Measurements from ENCODE around the gene CDCP1.

Gene CDCP1

DNA sequence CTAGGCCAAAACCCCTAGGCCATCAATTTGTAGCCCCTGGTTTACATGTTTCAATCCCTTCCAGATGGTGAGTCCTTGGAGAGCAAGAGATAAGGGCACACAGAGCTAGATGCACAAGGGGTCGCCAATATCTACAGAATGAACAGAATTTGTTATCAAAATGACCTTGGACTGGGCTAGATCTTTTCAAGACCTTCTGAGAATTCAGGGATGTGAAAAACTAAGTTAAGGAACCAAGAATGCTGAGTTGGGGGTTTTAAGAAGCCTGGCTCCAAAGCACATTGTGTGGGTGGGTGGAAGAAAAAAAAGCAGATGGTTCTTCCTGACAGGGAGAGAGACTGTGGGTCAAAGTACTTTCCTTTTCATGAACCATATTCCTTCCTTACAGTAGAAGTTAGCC lies 10.2 kb downstream of the CDCP1 start:
- Histone ChIP-seq H3K27me3 (ENCODE audit: low read depth) (no peaks in the 10 kb centered on the region), H3K36me3 (replicated peaks) (no peaks in the 10 kb centered on the region), H3K4me1 (0 out of 2 replicates have a peak, but pooled peaks cover 2% of the 10 kb centered on the region), H3K4me3 (no peak overlapping the region), H3K9me3 (no peaks in the 10 kb centered on the region)
- in situ Hi-C loops (cut with MboI; ENCODE audit: low sequenced_read_pairs): no loop called here
- no peak for DNase-seq (ENCODE audit: low spot score in 2 of 2)

DNA sequence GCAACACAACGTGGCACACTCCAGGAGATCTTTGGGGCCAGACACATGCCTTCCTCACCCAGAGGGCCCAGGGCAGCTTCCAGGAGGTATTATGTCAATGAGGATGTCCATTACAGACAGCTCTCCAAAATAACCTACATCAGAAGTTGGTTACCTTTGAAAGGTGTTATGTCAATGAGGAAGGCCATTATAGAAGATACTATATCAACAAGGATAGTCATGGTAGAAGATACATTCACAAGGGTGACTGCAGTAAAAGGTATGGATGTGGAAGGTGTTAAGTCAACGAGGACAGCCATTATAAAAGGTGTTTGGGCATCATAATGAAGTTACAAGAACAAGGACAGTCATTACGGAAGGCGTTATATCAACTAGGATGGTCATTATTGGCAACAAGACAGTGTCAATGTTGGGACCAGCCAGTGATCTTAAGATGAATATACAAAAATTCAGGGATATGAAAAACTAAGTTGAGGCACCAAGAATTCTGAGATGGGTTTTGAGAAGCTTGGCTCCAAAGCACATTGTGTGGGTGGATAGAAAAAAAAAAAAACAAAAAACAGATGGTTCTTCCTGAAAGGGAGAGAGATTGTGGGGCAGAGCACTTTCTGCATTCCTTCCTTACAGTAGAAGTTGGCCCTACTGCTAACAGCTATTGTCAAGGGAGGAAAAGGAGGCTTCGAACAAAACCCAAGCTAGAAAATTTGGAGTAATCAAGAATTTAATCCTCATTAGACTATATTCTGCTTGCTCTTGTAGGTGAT lies 11.2 kb downstream of the CDCP1 start:
- H3K27me3 ChIP-seq (ENCODE audit: low read depth): no peaks in the 10 kb centered on the region
- H3K9me3 ChIP-seq: no peaks in the 10 kb centered on the region
- H3K4me1 ChIP-seq: 0 out of 2 replicates have a peak, but pooled peaks cover 2% of the 10 kb centered on the region
- no peaks in the 10 kb centered on the region for H3K36me3 ChIP-seq (replicated peaks)
- in situ Hi-C loops (cut with MboI; ENCODE audit: low sequenced_read_pairs): no loop called here
- no peak for DNase-seq (ENCODE audit: low spot score in 2 of 2)
- H3K4me3 ChIP-seq: no peak overlapping the region

GRCh38 chr3:45132568-45133211 lies 13.5 kb downstream of the CDCP1 start:
- H3K36me3 ChIP-seq (replicated peaks): no peaks in the 10 kb centered on the region
- no peaks in the 10 kb centered on the region for H3K9me3 ChIP-seq
- no peak overlapping the region for H3K4me3 ChIP-seq
- in situ Hi-C loops (cut with MboI; ENCODE audit: low sequenced_read_pairs): no loop called here
- H3K27me3 ChIP-seq (ENCODE audit: low read depth): no peaks in the 10 kb centered on the region
- no peak for DNase-seq (ENCODE audit: low spot score in 2 of 2)
- no peaks in the 10 kb centered on the region for H3K4me1 ChIP-seq

DNA sequence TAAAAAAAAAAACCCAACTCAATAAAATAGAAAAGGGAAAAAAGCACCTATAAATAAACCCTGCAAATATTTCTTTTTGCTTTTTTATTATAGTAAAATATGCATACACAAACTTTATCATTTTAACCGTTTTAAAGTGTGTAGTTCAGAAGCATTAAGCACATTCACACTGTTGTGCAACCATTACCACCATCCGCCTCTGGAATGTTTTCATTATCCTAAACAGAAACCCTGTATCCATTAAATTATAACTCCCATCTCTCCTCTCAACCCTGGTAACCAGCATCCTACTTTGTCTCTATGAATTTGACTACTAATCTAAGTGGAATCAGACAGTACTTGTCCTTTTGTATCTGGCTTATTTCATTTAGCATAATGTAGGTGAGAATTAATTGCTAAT lies 15.0 kb downstream of the CDCP1 start:
- H3K27me3 ChIP-seq (ENCODE audit: low read depth): no peaks in the 10 kb centered on the region
- H3K4me3 ChIP-seq: no peak overlapping the region
- in situ Hi-C loops (cut with MboI; ENCODE audit: low sequenced_read_pairs): no loop called here
- DNase-seq (ENCODE audit: low spot score in 2 of 2): no peak
- no peaks in the 10 kb centered on the region for H3K4me1 ChIP-seq
- no peaks in the 10 kb centered on the region for H3K9me3 ChIP-seq
- H3K36me3 ChIP-seq (replicated peaks): no peaks in the 10 kb centered on the region

DNA sequence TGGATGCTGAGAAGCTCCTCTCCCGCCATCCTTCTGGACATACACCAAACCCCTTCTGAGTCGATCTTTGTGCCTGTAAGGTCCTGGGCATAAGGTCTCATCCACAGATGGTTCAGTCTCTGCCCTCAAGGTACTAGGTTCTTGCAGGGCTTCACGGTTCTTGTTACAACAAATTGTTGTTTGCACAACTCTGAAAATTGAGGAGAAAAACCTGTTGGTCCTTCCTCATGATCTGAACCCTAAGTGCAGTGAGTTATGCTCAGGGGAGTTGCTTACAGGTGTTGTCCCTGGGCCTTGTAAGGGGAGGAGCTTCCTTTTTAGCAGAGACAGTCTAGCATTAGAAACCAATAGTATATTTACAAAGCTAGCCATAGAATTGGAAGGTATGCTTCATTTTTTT lies 15.7 kb downstream of the CDCP1 start:
- in situ Hi-C loops (cut with MboI; ENCODE audit: low sequenced_read_pairs): no loop called here
- Histone ChIP-seq H3K4me3 (no peak overlapping the region), H3K4me1 (no peaks in the 10 kb centered on the region), H3K9me3 (no peaks in the 10 kb centered on the region), H3K27me3 (ENCODE audit: low read depth) (no peaks in the 10 kb centered on the region), H3K36me3 (replicated peaks) (no peaks in the 10 kb centered on the region)
- DNase-seq (ENCODE audit: low spot score in 2 of 2): no peak

DNA sequence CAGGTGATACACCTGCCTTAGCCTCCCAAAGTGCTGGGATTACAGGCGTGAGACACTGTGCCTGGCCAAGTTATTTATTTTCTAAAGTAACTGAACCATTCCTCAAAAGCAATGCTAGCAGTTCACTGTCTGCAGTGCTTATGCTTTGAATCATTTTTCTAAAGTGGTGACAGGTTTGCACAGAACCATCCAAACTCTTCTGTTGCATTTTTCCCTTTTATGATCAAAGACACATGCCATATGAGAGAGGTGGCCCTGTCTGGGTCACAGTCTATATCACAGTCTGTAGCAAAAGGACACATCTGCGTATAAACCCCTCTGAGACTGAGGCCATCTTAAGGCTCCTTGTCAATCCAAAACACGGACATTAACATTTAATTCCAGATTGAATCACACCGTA lies 17.2 kb downstream of the CDCP1 start:
- H3K4me3 ChIP-seq: no peak overlapping the region
- no peaks in the 10 kb centered on the region for H3K27me3 ChIP-seq (ENCODE audit: low read depth)
- no peaks in the 10 kb centered on the region for H3K4me1 ChIP-seq
- no peaks in the 10 kb centered on the region for H3K9me3 ChIP-seq
- DNase-seq (ENCODE audit: low spot score in 2 of 2): no peak
- in situ Hi-C loops (cut with MboI; ENCODE audit: low sequenced_read_pairs): no loop called here
- no peaks in the 10 kb centered on the region for H3K36me3 ChIP-seq (replicated peaks)

DNA sequence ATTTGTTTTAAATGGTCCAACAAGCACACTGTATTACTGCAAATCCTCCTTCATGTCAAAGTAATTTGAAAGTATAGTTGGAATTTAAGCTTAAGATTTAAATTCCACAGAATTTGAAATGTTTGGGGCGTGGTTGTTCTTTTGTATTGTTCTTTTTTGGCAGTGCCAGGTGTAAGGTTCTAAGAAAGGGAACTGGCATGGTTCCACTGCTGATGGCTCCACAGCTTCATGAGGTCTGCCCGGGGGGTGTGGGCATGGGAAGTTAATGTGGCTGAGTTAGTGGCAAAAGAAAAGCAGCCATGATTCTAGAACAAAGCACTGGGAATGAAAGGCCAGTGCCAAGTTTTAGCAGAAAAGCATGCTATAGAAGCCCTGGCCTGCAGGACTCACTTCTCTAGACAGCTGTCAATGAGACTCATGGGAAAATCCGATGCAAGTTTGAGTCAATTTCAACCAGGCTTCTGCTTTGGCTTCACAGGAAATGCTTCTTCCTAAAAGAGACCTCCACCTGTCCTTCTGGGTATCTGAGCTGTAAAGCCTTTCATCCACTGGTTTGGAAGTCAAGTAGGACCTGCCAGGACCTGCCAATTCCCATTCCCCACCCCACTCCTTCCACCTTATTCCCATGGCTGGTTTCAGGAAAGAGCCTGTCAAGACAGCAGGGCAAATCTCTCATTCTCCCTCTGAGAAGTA lies 18.9 kb downstream of the CDCP1 start:
- H3K9me3 ChIP-seq: no peaks in the 10 kb centered on the region
- in situ Hi-C loops (cut with MboI; ENCODE audit: low sequenced_read_pairs): no loop called here
- no peaks in the 10 kb centered on the region for H3K27me3 ChIP-seq (ENCODE audit: low read depth)
- H3K4me1 ChIP-seq: no peaks in the 10 kb centered on the region
- H3K36me3 ChIP-seq (replicated peaks): no peaks in the 10 kb centered on the region
- DNase-seq (ENCODE audit: low spot score in 2 of 2): no peak
- no peak overlapping the region for H3K4me3 ChIP-seq

DNA sequence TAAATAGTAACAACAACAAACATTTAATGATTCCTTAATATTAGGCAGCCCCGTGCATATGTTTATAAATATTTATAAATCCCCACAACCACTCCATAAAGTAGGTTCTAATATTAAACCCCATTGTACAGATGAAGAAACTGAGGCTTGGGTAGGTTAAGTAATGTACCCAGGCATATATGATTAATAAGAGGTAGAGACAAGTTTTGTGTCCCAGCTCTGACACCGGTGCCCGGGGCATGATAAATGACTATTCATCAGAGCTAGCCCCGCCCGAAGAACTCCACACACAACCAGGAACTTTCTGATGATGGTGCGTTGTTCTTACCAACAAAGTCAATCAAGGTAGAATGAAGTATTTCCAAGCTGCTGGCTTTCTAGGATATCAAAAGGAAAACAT lies 19.4 kb downstream of the CDCP1 start:
- Histone ChIP-seq H3K27me3 (ENCODE audit: low read depth) (no peaks in the 10 kb centered on the region), H3K4me1 (no peaks in the 10 kb centered on the region), H3K36me3 (replicated peaks) (no peaks in the 10 kb centered on the region), H3K4me3 (no peak overlapping the region), H3K9me3 (no peaks in the 10 kb centered on the region)
- in situ Hi-C loops (cut with MboI; ENCODE audit: low sequenced_read_pairs): no loop called here
- no peak for DNase-seq (ENCODE audit: low spot score in 2 of 2)

DNA sequence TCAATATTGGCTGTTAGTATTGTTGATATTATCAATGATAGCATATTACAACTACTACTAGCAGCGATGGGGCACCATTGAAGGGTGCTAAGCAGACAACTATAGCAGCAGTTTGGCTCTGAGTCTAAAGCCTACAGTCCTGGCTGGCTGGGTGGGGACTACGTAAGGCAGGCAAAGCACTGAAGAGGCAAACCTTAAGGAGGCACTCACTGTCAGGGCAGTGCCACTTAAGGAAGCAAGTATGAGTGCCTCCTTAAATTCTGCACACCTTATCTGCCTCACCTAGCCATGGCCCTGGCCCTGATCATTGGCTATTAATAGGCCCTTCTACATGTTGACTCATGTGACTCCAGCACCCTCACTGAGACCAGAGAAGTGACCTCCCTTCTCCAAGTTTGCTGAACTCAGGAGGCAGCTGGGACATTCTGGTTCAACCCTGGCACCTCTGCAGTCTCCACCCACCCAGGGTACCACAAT lies 20.6 kb downstream of the CDCP1 start:
- no peaks in the 10 kb centered on the region for H3K4me1 ChIP-seq
- no peaks in the 10 kb centered on the region for H3K27me3 ChIP-seq (ENCODE audit: low read depth)
- H3K9me3 ChIP-seq: no peaks in the 10 kb centered on the region
- DNase-seq (ENCODE audit: low spot score in 2 of 2): no peak
- no peaks in the 10 kb centered on the region for H3K36me3 ChIP-seq (replicated peaks)
- H3K4me3 ChIP-seq: no peak overlapping the region
- in situ Hi-C loops (cut with MboI; ENCODE audit: low sequenced_read_pairs): no loop called here

GRCh38 chr3:45124956-45125355 lies 21.2 kb downstream of the CDCP1 start:
- no peaks in the 10 kb centered on the region for H3K9me3 ChIP-seq
- no peaks in the 10 kb centered on the region for H3K36me3 ChIP-seq (replicated peaks)
- H3K4me1 ChIP-seq: no peaks in the 10 kb centered on the region
- no peaks in the 10 kb centered on the region for H3K27me3 ChIP-seq (ENCODE audit: low read depth)
- in situ Hi-C loops (cut with MboI; ENCODE audit: low sequenced_read_pairs): no loop called here
- no peak overlapping the region for H3K4me3 ChIP-seq
- no peak for DNase-seq (ENCODE audit: low spot score in 2 of 2)

DNA sequence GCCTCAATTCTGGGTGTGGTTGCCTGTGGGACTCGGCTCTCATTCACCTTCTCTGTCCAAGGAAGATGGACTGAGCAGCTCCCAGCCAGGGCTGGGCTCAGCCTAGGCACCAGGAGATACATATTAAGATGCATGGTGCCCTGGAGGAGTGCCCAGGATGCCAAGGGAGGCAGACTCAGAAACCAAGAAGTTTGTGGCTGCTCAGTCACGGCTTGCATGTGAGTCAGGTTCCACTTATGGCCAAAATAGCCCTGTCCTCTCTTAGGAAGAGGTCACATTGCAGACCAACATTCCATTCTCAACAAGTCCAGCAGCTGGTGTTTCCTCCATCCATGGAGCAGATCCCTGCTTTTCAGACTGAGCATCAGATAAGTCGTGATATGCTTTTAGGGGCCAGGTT lies 21.8 kb downstream of the CDCP1 start:
- no peaks in the 10 kb centered on the region for H3K9me3 ChIP-seq
- no peaks in the 10 kb centered on the region for H3K4me1 ChIP-seq
- no peaks in the 10 kb centered on the region for H3K36me3 ChIP-seq (replicated peaks)
- H3K27me3 ChIP-seq (ENCODE audit: low read depth): no peaks in the 10 kb centered on the region
- no peak for DNase-seq (ENCODE audit: low spot score in 2 of 2)
- no peak overlapping the region for H3K4me3 ChIP-seq
- in situ Hi-C loops (cut with MboI; ENCODE audit: low sequenced_read_pairs): no loop called here

GRCh38 chr3:45123581-45124269 lies 22.5 kb downstream of the CDCP1 start:
- DNase-seq (ENCODE audit: low spot score in 2 of 2): no peak
- H3K4me3 ChIP-seq: no peak overlapping the region
- H3K9me3 ChIP-seq: no peaks in the 10 kb centered on the region
- peaks cover 5% of the 10 kb centered on the region; the same call in 1 of the 2 replicates for H3K27me3 ChIP-seq (ENCODE audit: low read depth)
- H3K4me1 ChIP-seq: no peaks in the 10 kb centered on the region
- in situ Hi-C loops (cut with MboI; ENCODE audit: low sequenced_read_pairs): no loop called here
- no peaks in the 10 kb centered on the region for H3K36me3 ChIP-seq (replicated peaks)

GRCh38 chr3:45123030-45123429 lies 23.1 kb downstream of the CDCP1 start:
- H3K36me3 ChIP-seq (replicated peaks): no peaks in the 10 kb centered on the region
- in situ Hi-C loops (cut with MboI; ENCODE audit: low sequenced_read_pairs): no loop called here
- H3K4me3 ChIP-seq: no peak overlapping the region
- no peaks in the 10 kb centered on the region for H3K9me3 ChIP-seq
- H3K4me1 ChIP-seq: no peaks in the 10 kb centered on the region
- no peak for DNase-seq (ENCODE audit: low spot score in 2 of 2)
- peaks cover 12% of the 10 kb centered on the region for H3K27me3 ChIP-seq (ENCODE audit: low read depth)
